GM12875 (cell line): ENCODE results near the gene UGT1A9.

Experiments
- H3K4me3 ChIP-seq: one replicate; pipeline ENCODE4 v1.5.1; 2011; ENCODE audit warnings: low read depth, low read length, control low read depth
- CTCF ChIP-seq: IDR thresholded peaks from 2 replicates; pipeline ENCODE4 v1.5.1; 2011; ENCODE audit warnings: low read depth, mild to moderate bottlenecking, control low read depth, inconsistent platforms, low read length, moderate library complexity, borderline replicate concordance; ENCODE audit not compliant: insufficient read depth

UGT1A9 gene

GRCh38 chr2:233775414-233775813 is 103.7 kb downstream of the UGT1A9 start:
- no peak for TF ChIP-seq CTCF
- H3K4me3 ChIP-seq, result no peak overlapping the region

- TF ChIP-seq CTCF, result no peak
Observed at GRCh38 chr2:233778030-233778429, 106.3 kb downstream of the UGT1A9 start, which contains the start of gene MROH2A. Gene MROH2A (plus strand): TSS chr2:233778330. CDS start chr2:233779359, 1,029 bp downstream.

GRCh38 chr2:233779722-233780121 is 108.0 kb downstream of the UGT1A9 start:
- no peak for TF ChIP-seq CTCF
- no peak overlapping the region for H3K4me3 ChIP-seq

More at GRCh38 chr2:233778030-233778429, 106.3 kb downstream of the UGT1A9 start, which contains the start of gene MROH2A:
- no peak within 1 kb of the TSS for H3K4me3 ChIP-seq

- no peak overlapping the region for H3K4me3 ChIP-seq
- no peak for TF ChIP-seq CTCF
Observed at GRCh38 chr2:233780771-233781170, 109.1 kb downstream of the UGT1A9 start.

GRCh38 chr2:233789554-233789953 is 117.9 kb downstream of the UGT1A9 start:
- no peak for TF ChIP-seq CTCF
- no peak overlapping the region for H3K4me3 ChIP-seq

- TF ChIP-seq CTCF, result no peak
- H3K4me3 ChIP-seq, result no peak overlapping the region
Observed at GRCh38 chr2:233791151-233791882, 119.6 kb downstream of the UGT1A9 start.

- no peak for TF ChIP-seq CTCF
- no peak overlapping the region for H3K4me3 ChIP-seq
Observed at GRCh38 chr2:233791883-233792329, 120.2 kb downstream of the UGT1A9 start.
